Measurements from ENCODE around the gene TGFB1I1.
"Not testable (repeated sequence)": the region's sequence is repeated elsewhere in the genome, so short reads cannot be mapped to it uniquely, and the experiment has no call there.

TGFB1I1 gene

GRCh38 chr16:31472709-31473203, 804 bp downstream of the TGFB1I1 start:
- peak; percentile 27 for DNase-seq

GRCh38 chr16:31473264-31473984, 1.5 kb downstream of the TGFB1I1 start:
- DNase-seq, result no peak

DNA sequence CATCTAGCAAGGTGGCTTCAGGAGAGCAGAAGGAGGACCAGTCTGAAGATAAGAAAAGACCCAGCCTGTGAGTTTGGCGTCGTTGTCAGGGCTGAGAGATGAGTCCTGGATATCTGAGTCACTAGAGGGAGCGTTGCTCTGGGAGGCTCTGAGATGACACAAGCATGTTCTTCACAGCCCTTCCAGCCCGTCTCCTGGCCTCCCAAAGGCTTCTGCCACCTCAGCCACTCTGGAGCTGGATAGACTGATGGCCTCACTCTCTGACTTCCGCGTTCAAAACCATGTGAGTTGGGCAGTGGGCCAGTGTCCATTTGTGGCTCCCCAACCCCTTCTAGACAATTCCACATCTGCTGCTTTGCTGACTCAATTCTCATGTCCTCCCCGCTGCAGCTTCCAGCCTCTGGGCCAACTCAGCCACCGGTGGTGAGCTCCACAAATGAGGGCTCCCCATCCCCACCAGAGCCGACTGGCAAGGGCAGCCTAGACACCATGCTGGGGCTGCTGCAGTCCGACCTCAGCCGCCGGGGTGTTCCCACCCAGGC, 2.3 kb downstream of the TGFB1I1 start:
- no peak for DNase-seq

DNA sequence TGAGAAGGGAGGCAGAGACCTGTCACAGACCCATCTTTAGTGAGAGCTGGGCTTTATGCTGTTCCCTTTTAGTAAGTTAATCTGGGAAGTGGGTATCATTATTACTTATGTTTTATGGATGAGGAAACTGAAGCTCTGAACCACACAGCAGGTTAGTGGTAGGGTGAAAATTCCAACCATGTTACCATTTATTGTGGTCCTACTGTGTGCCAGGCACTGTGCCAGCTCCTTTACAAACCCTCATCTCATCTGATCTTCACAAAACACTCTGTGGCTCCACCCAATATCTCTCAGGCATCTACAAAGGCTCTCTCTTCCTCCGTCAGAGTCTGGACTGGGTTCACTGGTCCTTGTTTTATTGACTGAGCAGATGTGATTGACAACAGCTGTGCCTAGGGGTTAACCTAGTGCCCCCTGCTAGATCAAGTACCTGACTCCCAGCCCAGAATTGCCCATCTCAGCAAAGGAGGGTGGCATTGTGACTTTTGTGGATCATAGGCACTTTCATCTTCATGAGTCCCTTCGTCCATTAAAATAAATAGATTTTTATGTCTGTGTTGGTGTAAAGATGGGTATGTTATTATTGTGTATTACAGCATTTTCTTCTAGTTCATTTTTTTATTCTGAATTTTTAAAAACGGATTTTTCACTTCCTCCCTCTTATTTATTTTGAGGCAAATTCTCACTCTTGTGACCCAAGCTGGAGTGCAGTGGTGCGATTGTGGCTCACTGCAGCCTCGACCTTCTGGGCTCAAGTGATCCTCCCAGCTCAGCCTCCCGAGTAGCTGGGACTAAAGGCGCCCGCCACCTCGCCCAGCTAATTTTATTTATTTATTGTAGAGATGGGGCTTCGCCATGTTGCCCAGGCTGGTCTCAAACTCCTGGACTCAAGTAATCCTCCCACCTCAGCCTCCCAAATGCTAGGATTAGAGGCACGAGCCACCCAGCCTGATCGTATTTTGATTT, 3.1 kb downstream of the TGFB1I1 start:
- DNase-seq, result no peak

DNA sequence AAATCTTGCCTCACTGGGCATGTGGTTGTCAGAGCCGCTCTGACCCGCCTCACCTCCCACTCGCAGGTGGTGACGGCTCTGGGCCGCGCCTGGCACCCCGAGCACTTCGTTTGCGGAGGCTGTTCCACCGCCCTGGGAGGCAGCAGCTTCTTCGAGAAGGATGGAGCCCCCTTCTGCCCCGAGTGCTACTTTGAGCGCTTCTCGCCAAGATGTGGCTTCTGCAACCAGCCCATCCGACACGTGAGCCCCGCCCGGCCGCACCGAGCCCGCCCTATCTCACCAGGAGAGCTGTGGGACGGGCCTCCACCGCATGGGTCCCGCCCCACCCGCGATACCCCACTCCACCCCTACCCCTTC, 4.0 kb downstream of the TGFB1I1 start:
- no peak for DNase-seq

DNA sequence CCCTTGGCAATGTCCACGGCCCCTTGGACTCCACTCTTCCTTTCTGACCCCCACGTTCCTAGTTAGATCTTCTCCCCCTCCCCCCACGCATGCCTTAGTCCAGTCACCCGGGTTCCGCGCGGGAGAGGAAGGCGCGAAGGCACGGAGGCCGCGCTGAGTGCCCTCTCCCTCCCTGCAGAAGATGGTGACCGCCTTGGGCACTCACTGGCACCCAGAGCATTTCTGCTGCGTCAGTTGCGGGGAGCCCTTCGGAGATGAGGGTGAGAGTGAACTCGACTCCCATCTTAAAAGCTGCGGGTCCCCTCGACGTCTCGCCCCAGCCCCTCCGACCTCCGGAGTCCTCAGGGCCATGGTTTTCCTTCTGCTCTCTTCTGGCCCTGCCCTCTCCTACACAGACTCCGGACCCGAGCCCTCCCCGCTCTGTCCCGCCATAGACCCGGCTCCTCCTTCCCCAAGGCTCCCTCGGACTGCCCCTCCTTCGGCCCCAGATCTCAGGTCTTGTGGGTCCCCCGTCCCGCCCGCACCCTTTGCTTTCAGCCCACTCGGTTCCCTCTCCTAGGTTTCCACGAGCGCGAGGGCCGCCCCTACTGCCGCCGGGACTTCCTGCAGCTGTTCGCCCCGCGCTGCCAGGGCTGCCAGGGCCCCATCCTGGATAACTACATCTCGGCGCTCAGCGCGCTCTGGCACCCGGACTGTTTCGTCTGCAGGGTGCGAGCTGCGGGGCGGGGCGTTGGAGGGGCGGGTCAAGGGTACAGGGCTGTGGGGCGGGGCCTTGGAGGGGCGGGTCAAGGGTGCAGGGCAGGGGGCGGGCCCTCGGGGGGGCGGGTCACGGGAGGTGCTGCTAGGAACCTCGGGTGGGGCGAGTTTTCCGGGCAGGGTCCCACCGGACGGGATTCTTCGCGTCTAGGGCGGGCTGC, 4.6 kb downstream of the TGFB1I1 start:
- DNase-seq, result peak; percentile 86

DNA sequence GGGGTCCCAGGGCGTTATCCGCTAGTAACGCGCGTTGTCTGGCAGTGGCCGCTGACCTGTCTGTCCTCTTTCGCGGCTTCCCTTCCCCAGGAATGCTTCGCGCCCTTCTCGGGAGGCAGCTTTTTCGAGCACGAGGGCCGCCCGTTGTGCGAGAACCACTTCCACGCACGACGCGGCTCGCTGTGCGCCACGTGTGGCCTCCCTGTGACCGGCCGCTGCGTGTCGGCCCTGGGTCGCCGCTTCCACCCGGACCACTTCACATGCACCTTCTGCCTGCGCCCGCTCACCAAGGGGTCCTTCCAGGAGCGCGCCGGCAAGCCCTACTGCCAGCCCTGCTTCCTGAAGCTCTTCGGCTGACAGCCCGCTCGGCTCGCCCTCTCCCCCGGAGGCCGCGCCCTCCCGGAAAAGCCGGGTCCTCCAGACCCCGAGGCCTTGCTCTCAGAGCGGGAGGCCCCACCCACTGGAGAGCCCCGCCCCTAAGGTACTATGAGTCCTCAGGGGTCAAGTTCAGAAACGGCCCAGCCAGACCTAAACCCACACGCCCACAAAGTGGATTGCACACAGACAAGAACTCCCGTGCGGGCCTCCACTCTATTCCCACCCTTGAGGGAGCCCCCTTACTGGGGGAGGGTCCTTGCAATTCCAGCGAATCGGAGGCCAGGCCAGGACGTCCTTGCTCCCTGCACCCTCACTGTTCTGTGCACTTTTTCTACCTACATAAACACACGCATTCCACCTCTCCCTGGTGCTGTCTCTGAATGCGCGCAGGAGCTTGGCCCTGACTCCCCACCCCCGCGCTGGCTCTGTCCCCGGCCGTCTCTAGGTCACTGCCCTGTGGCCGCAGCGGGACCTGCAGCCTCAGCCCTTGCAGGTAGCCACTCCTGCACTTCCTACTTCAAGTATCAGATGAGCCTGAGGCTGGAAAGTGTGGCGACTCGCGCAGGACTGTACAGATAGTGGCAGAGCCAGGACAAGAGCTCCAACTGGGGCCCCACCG, 5.6 kb downstream of the TGFB1I1 start:
- peak; percentile 17 for DNase-seq

DNA sequence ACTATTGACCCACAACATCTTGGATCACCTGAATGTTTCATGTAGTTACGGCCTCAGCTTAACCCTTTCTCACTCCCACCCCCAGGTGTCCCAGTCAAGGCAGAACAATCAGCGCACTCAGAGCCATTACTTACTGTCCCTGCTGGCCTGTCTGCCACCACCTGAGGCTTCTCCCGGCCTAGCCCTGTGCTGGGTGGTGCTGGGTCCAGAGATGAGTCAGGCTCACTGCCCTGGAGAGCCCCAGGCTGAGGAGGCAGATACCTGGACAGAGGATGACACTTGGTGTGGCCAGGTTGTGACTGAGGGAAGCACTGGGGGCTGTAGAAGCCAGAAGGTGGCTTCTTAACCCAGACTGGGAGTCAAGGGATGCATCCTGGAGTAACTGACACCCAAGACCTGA, 7.0 kb downstream of the TGFB1I1 start:
- no peak for DNase-seq

DNA sequence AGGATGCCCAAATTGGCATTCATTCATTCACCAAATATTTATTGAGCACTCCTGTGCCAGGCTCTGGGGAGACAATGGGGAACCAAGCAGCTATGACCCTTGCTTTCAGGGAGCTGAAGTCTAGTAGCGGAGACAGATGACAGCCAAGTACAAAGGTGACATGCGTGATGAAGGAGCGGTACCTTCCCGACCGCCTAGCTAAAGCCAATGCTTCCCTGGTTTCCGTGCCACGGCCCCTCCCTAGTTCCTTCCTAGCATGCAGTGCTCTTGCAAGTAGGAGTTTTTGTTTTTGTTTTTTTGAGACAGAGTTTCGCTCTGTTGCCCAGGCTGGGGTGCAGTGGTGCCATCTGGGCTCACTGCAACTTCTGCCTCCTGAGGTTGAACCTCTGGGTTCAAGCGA, 7.8 kb downstream of the TGFB1I1 start:
- DNase-seq, result no peak

DNA sequence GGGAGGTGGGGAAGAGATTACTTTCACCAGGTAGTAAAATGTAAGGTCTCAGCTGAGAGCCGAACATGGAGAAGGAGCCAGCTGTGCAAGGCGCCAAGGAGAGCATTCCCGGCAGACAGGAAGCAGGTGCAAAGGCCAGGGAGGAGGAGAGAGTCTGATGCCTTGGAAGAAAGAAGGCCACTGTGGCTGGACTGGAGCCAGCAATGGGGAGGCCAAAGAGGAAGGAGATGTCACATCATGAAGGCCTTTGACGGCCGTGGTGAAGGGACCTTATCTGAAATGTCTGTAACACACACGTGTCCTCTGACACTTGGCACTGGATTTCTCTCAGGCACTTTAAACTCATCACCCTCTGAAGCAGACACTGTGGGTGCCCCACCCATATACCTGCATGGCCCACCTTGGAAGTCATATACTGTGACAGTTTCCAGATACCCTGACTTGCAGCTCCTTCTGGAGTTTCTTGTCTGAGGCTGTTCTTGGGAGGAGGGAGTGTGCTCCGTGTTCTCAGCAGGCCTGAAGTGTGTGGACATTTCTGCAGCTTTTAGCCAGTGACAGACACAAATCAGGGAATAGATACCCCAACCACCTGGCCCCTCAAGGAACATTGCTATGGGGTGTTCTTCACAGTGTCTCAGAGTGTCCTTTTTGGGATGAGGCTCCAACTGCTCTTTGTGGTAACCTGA, 9.0 kb downstream of the TGFB1I1 start:
- no peak for DNase-seq

DNA sequence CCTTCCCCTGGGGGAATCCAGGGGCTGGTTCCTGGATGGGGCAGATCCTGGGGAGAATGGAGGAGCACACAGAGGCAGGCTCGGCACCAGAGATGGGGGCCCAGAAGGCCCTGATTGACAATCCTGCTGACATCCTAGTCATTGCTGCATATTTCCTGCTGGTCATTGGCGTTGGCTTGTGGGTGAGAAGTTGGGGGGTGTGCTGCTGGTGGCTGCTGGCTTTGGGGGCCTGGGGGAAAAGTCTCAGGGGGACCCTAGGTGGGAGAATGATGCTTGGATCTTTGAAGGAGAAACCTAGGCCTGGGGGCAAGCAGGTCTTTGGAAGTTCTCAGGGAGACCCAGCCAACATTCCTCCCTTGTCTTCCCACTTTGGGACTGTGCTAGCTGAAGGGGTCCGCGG, 11.1 kb downstream of the TGFB1I1 start, which contains the start of gene SLC5A2:
Gene SLC5A2, plus strand, starts transcription at position 43 of the 400 bp plus-strand sequence. Its CDS starts 14 bp downstream, at position 57.
- no peak for DNase-seq

DNA sequence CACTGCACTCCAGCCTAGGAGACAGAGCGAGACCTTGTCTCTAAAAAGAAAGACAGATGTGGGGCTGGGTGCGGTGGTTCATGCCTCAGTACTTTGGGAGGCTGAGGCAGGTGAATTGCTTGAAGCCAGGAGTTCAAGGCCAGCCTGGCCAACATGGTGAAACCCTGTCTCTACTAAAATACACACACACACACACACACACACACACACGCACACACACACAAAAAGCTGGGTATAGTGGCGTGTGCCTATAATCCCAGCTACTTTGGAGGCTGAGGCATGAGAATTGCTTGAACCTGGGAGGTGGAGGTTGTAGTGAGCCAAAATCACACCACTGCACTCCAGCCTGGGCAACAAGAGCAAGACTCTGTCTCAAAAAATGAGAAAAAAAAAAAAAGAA, 12.1 kb downstream of the TGFB1I1 start:
- not testable (repeated sequence) for DNase-seq

GRCh38 chr16:31484491-31485171, 12.7 kb downstream of the TGFB1I1 start:
- DNase-seq, result no peak

DNA sequence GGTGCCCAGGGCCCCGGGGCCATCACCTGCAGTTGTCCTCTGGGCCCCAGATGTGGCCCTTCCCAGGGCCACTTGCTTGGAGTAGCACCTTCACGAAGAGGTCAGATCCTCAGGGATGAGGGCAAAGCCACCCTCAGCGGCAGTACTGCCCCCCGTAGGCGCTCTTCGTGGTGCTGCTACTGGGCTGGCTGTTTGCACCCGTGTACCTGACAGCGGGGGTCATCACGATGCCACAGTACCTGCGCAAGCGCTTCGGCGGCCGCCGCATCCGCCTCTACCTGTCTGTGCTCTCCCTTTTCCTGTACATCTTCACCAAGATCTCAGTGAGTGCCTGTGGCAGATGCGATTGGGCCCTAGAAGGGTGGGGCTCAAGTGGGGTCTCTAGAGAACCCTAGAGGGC, 13.6 kb downstream of the TGFB1I1 start:
- no peak for DNase-seq

DNA sequence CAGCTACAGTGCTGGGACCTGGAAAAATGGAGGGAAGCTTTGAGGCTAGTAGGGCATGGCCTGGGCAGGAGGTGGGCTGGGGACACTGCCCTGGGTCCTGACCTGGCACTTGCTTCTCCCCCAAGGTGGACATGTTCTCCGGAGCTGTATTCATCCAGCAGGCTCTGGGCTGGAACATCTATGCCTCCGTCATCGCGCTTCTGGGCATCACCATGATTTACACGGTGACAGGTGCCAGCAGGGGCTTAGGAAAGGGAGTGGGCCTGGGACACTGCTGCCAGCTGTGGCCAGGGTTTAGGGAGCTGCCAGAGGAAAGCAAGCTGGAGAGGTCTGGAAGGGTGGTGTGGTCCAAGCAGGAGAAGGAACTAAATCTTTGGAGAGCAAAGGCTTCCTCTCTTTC, 14.1 kb downstream of the TGFB1I1 start:
- no peak for DNase-seq

DNA sequence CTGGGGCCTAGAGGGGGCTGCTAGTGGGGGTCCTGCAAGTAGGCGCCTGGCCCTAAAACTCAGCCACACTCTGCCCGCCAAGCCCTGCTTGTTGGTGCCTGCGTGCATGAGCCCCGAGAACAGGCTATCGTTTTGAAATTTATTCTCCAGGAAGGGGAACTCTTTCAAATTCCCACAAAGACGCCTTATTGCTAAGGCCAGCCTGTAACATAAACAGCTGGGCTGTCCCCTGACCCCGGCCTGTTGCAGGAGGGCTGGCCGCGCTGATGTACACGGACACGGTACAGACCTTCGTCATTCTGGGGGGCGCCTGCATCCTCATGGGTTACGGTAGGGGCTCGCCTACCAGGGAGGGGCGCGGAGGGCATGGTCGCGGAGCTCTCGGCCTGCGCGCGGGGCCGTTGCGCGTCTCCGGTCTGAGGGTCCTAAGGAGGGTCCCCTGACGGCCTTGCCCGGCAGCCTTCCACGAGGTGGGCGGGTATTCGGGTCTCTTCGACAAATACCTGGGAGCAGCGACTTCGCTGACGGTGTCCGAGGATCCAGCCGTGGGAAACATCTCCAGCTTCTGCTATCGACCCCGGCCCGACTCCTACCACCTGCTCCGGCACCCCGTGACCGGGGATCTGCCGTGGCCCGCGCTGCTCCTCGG, 15.2 kb downstream of the TGFB1I1 start:
- no peak for DNase-seq

GRCh38 chr16:31487720-31488467, 15.9 kb downstream of the TGFB1I1 start:
- DNase-seq, result peak; percentile 80

GRCh38 chr16:31488468-31489297, 16.7 kb downstream of the TGFB1I1 start:
- no peak for DNase-seq

All from CD4-positive, alpha-beta T cell treated with Interleukin-4 for 4 hours (primary cell).